GM12872 (cell line): ENCODE results near the gene KCP.

ENCODE experiments used
- TF ChIP-seq, protein P1 (sequence below): IDR thresholded peaks from 3 replicates; pipeline ENCODE4 v1.5.1; 2011; ENCODE audit warnings: low read depth, mild to moderate bottlenecking, low read length, moderate library complexity; ENCODE audit not compliant: insufficient read depth

The KCP gene

GRCh38 chr7:128887169-128888038 lies 23.1 kb downstream of the KCP start:
- TF ChIP-seq, protein P1, sequence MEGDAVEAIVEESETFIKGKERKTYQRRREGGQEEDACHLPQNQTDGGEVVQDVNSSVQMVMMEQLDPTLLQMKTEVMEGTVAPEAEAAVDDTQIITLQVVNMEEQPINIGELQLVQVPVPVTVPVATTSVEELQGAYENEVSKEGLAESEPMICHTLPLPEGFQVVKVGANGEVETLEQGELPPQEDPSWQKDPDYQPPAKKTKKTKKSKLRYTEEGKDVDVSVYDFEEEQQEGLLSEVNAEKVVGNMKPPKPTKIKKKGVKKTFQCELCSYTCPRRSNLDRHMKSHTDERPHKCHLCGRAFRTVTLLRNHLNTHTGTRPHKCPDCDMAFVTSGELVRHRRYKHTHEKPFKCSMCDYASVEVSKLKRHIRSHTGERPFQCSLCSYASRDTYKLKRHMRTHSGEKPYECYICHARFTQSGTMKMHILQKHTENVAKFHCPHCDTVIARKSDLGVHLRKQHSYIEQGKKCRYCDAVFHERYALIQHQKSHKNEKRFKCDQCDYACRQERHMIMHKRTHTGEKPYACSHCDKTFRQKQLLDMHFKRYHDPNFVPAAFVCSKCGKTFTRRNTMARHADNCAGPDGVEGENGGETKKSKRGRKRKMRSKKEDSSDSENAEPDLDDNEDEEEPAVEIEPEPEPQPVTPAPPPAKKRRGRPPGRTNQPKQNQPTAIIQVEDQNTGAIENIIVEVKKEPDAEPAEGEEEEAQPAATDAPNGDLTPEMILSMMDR: no peak

- TF ChIP-seq, protein P1: no peak
Observed at GRCh38 chr7:128886391-128887168, 23.9 kb downstream of the KCP start.

- TF ChIP-seq, protein P1: no peak
Observed at GRCh38 chr7:128885370-128886187, 24.9 kb downstream of the KCP start.

- TF ChIP-seq, protein P1: no peak
Observed at GRCh38 chr7:128884561-128885369, 25.7 kb downstream of the KCP start.

DNA sequence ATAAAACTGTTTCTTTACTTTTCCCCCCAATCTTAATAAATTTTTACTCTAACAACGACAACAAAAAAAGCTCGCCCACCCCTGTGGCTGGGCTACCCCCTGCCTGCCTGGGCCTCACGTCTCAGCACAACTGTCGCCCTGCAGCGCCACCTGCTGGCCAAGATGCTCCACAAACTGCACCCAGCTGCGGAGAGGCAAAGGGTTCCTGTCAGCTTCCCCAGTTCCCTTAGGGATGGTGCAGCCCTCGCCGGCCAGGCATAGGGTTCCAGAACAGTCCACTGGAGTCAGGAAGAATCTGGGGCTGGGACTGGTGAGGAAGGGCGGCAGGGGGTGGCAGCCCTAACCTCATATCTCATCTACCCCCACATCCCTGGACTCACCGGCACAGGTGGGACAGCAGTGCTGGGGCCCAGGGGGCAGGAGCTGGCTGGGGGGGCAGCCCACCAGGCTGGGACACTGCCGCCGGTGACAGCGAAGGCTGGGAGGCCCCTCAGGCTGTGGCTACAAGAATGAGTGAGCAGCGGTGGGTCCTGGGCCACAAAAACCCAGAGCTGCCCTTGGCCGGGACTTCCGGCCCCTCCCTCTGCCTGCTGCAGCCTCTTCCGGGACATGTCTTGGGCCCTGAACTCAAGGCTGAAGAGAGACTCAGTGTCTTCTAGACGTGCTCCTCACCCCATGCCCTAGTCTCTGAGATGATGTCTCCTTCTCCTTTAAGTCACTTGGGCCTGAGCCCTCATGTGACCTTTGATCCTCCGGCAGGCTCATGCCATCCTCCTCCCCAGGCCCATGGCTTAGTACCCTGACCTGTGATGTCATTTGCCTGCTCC lies 26.7 kb downstream of the KCP start:
- TF ChIP-seq, protein P1: peak; percentile 88

DNA sequence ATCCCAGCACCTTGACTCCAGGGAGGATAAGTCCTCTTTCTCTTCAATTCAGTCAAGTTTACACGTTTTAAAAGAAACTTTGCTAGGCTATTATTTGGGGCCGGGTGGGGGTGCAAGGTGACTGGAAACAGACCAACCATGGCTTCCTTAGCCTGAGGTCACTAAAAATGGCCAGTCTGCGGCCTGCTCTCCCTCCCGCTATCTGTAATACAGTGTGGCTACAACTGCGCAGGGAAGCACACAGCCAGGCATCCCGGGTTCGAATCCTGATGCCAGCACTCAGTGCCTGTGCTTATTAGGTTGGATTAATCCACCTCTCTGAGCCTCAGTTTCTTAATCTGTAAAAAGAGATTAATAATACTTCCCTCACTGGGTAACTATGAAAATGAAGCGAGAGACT lies 28.4 kb downstream of the KCP start:
- TF ChIP-seq, protein P1: no peak
